MCF 10A (cell line): Measurements from ENCODE around the gene ZNF771. TPM values are rescaled to one million over a fixed set of nuclear protein-coding genes. Genes with fewer than 3 reads are reported as not detected.

Experiments
- BruUV-seq: library from RNA; stranded (reverse); fragments of 400-500 nt; replicated peaks from 2 replicates; lab custom pipeline; 2021; lab: Mats Ljungman, UMichigan
- CTCF ChIA-PET: fragments of 300-600 bp; sonication (Branson Sonifier 250); formaldehyde crosslinking; extraction: SDS; loops from one replicate; lab custom pipeline; 2021; ENCODE audit warnings: antibody characterized with exemption, inconsistent platforms; lab: Yijun Ruan, JAX
- POLR2A ChIA-PET: fragments of 300-600, 350-650 bp; sonication (Branson Sonifier 250); formaldehyde crosslinking; extraction: SDS; loops from one replicate; lab custom pipeline; 2020; ENCODE audit warnings: antibody characterized with exemption, inconsistent platforms; lab: Yijun Ruan, JAX
- DNase-seq: peaks from one replicate; pipeline ENCODE4 v3.0.0-alpha.2; 2018; ENCODE audit not compliant: unreplicated experiment
- H3K27ac Mint-ChIP-seq: one replicate; pipeline ENCODE4 v1.8.0; 2022; ENCODE audit warnings: mild to moderate bottlenecking, low read depth, mixed read lengths; ENCODE audit not compliant: unreplicated experiment
- H3K27me3 Mint-ChIP-seq: one replicate; pipeline ENCODE4 v1.8.0; 2022; ENCODE audit warnings: mixed read lengths; ENCODE audit not compliant: insufficient read depth, unreplicated experiment
- H3K36me3 Mint-ChIP-seq: one replicate; pipeline ENCODE4 v1.8.0; 2022; ENCODE audit warnings: mild to moderate bottlenecking, moderate library complexity, mixed read lengths; ENCODE audit not compliant: insufficient read depth, unreplicated experiment
- H3K4me1 Mint-ChIP-seq: one replicate; pipeline ENCODE4 v1.8.0; 2022; ENCODE audit warnings: mixed read lengths; ENCODE audit not compliant: insufficient read depth, unreplicated experiment
- H3K4me3 Mint-ChIP-seq: one replicate; pipeline ENCODE4 v1.8.0; 2022; ENCODE audit warnings: mild to moderate bottlenecking, moderate library complexity, mixed read lengths; ENCODE audit not compliant: unreplicated experiment
- H3K9me3 Mint-ChIP-seq: one replicate; pipeline ENCODE4 v1.8.0; 2022; ENCODE audit warnings: mixed read lengths; ENCODE audit not compliant: unreplicated experiment
- CTCF ChIP-seq: fragments of 200-600 bp; IDR thresholded peaks from one replicate; pipeline ENCODE4 v1.8.0; 2022; ENCODE audit warnings: antibody characterized with exemption, mild to moderate bottlenecking; ENCODE audit not compliant: unreplicated experiment
- intact Hi-C: fragments of 100-400 bp; cut with micrococcal nuclease; formaldehyde crosslinking; loops from 2 replicates; pipeline ENCODE4 v1.14.1; 2022
- total RNA-seq: library from RNA; stranded (reverse); gene quantifications from 2 replicates; pipeline ENCODE4 v1.2.3, GENCODE V29; 2022

The ZNF771 gene
- total RNA-seq, 1 experiment from 2014 or later, result 8.3 TPM

GRCh38 chr16:30445149-30445407, 37.7 kb downstream of the ZNF771 start:
- H3K27ac Mint-ChIP-seq, result peak overlapping the region; percentile 90
- H3K4me1 Mint-ChIP-seq, result peaks cover 17% of the 10 kb centered on the region
- TF ChIP-seq CTCF, result no peak
- H3K27me3 Mint-ChIP-seq, result no peaks in the 10 kb centered on the region
- CTCF ChIA-PET, result interaction anchor here (0.7 to 2.2 kb wide), 5 partner anchors 10 to 184 kb away, joined by 3 to 9 read pairs (median 5); partner anchors contain the start of gene ZNF747
- BruUV-seq, result no TSS peak
- peaks cover 42% of the 10 kb centered on the region for H3K36me3 Mint-ChIP-seq
- POLR2A ChIA-PET, result interaction anchor here (1.0 to 3.9 kb wide), 13 partner anchors 15 to 189 kb away, joined by 3 to 18 read pairs (median 4); partner anchors contain the start of genes DCTPP1, ZNF689 and ZNF747
- intact Hi-C loops, result no loop called here
- DNase-seq, result no peak
- peaks cover 7% of the 10 kb centered on the region for H3K9me3 Mint-ChIP-seq
- peak overlapping the region; percentile 80 for H3K4me3 Mint-ChIP-seq

GRCh38 chr16:30445408-30446202, 38.2 kb downstream of the ZNF771 start, which contains the start of gene SEPHS2:
Gene SEPHS2, minus strand, starts transcription at chr16:30445874. Its CDS starts 147 bp downstream, at chr16:30445727.
- intact Hi-C loops, result no loop called here
- no peaks in the 10 kb centered on the region for H3K27me3 Mint-ChIP-seq
- peak; percentile 11 for TF ChIP-seq CTCF
- H3K4me3 Mint-ChIP-seq, result peak within 1 kb of the TSS; percentile 80
- CTCF ChIA-PET, result interaction anchor here (0.6 to 2.2 kb wide), 7 partner anchors 8 to 183 kb away, joined by 3 to 9 read pairs (median 4); partner anchors contain the start of gene ZNF747
- H3K4me1 Mint-ChIP-seq, result peaks cover 17% of the 10 kb centered on the region
- H3K9me3 Mint-ChIP-seq, result peaks cover 7% of the 10 kb centered on the region
- peaks cover 42% of the 10 kb centered on the region for H3K36me3 Mint-ChIP-seq
- BruUV-seq, result no TSS peak
- peak within 1 kb of the TSS; percentile 90 for H3K27ac Mint-ChIP-seq
- peak; percentile 99 for DNase-seq
- POLR2A ChIA-PET, result interaction anchor here (0.6 to 3.9 kb wide), 16 partner anchors 12 to 189 kb away, joined by 3 to 18 read pairs (median 4); partner anchors contain the start of genes DCTPP1, ZNF689 and ZNF747

GRCh38 chr16:30446203-30446595, 38.8 kb downstream of the ZNF771 start:
- peak overlapping the region; percentile 80 for H3K4me3 Mint-ChIP-seq
- BruUV-seq, result TSS peak; percentile 87
- no peak for DNase-seq
- peak overlapping the region; percentile 90 for H3K27ac Mint-ChIP-seq
- H3K4me1 Mint-ChIP-seq, result peaks cover 17% of the 10 kb centered on the region
- ChIA-PET CTCF (interaction anchor here (0.6 to 0.9 kb wide), 4 partner anchors 9 to 22 kb away, joined by 3 read pairs; partner anchors contain the start of gene DCTPP1), POLR2A (interaction anchor here (0.9 to 3.9 kb wide), 6 partner anchors 11 to 112 kb away, joined by 4 to 18 read pairs (median 4); partner anchors contain the start of gene ZNF747)
- H3K36me3 Mint-ChIP-seq, result peaks cover 37% of the 10 kb centered on the region
- no peak for TF ChIP-seq CTCF
- no peaks in the 10 kb centered on the region for H3K27me3 Mint-ChIP-seq
- intact Hi-C loops, result no loop called here
- peaks cover 7% of the 10 kb centered on the region for H3K9me3 Mint-ChIP-seq
